DMS 273 (cell line): ENCODE measurements around the gene LRP1B.

Experiments used
- DNase-seq: peaks from one replicate; lab custom pipeline; 2025; ENCODE audit not compliant: unreplicated experiment; lab: John Stamatoyannopoulos, UW

The LRP1B gene

GRCh38 chr2:140873915-140874531 lies 1256.8 kb downstream of the LRP1B start:
- DNase-seq, result peak; percentile 22

- DNase-seq, result no peak
Measured at GRCh38 chr2:140869925-140870324, 1260.9 kb downstream of the LRP1B start.

- DNase-seq, result no peak
Measured at GRCh38 chr2:140869107-140869506, 1261.7 kb downstream of the LRP1B start.

GRCh38 chr2:140865837-140866236 lies 1265.0 kb downstream of the LRP1B start:
- no peak for DNase-seq

GRCh38 chr2:140863713-140864112 lies 1267.1 kb downstream of the LRP1B start:
- peak; percentile 70 for DNase-seq

- no peak for DNase-seq
Measured at GRCh38 chr2:140862181-140862580, 1268.6 kb downstream of the LRP1B start.

- DNase-seq, result no peak
Measured at GRCh38 chr2:140861666-140862065, 1269.2 kb downstream of the LRP1B start.

GRCh38 chr2:140855471-140855870 lies 1275.3 kb downstream of the LRP1B start:
- DNase-seq, result no peak

GRCh38 chr2:140851258-140851981 lies 1279.4 kb downstream of the LRP1B start:
- no peak for DNase-seq

GRCh38 chr2:140843186-140843585 lies 1287.6 kb downstream of the LRP1B start:
- no peak for DNase-seq

GRCh38 chr2:140842110-140842509 lies 1288.7 kb downstream of the LRP1B start:
- no peak for DNase-seq

GRCh38 chr2:140841141-140841540 lies 1289.7 kb downstream of the LRP1B start:
- no peak for DNase-seq

- no peak for DNase-seq
Measured at GRCh38 chr2:140836826-140837225, 1294.0 kb downstream of the LRP1B start.

- DNase-seq, result no peak
Measured at GRCh38 chr2:140835079-140835478, 1295.7 kb downstream of the LRP1B start.

GRCh38 chr2:140814141-140814540 lies 1316.7 kb downstream of the LRP1B start:
- peak; percentile 27 for DNase-seq

- DNase-seq, result peak; percentile 15
Measured at GRCh38 chr2:140808820-140809219, 1322.0 kb downstream of the LRP1B start.

GRCh38 chr2:140808211-140808610 lies 1322.6 kb downstream of the LRP1B start:
- DNase-seq, result no peak

GRCh38 chr2:140804700-140805260 lies 1326.0 kb downstream of the LRP1B start:
- no peak for DNase-seq

GRCh38 chr2:140801311-140801710 lies 1329.5 kb downstream of the LRP1B start:
- DNase-seq, result no peak

- no peak for DNase-seq
Measured at GRCh38 chr2:140797718-140798117, 1333.1 kb downstream of the LRP1B start.

GRCh38 chr2:140791802-140792201 lies 1339.0 kb downstream of the LRP1B start:
- DNase-seq, result no peak

GRCh38 chr2:140786585-140786984 lies 1344.2 kb downstream of the LRP1B start:
- no peak for DNase-seq
